Activated T-helper 17 cell treated with anti-CD3 and anti-CD28 coated beads, Interleukin-2, amount 50 U/mL, for 72 hours (primary cell): ENCODE data around the gene C11orf91. TPM values are rescaled to one million over a fixed set of nuclear protein-coding genes. Genes with fewer than 3 reads are reported as not detected.
"Not testable (repeated sequence)": the region's sequence is repeated elsewhere in the genome, so short reads cannot be mapped to it uniquely, and the experiment has no call there.

ENCODE experiments used
- ATAC-seq: fragments of 150-1000 bp; cut with Tn5 transposase; replicated peaks from 2 replicates; pipeline ENCODE4 v1.10.0; 2021; ENCODE audit warnings: mild to moderate bottlenecking, moderate library complexity
- H3K27ac Mint-ChIP-seq: one replicate; pipeline ENCODE4 v1.8.0; 2022; ENCODE audit warnings: mixed read lengths
- H3K27me3 Mint-ChIP-seq: one replicate; pipeline ENCODE4 v1.8.0; 2022; ENCODE audit warnings: mixed read lengths
- H3K36me3 Mint-ChIP-seq: one replicate; pipeline ENCODE4 v1.8.0; 2022; ENCODE audit warnings: low read depth, mild to moderate bottlenecking, mixed read lengths
- H3K4me1 Mint-ChIP-seq: one replicate; pipeline ENCODE4 v1.8.0; 2022; ENCODE audit warnings: mixed read lengths
- H3K4me3 Mint-ChIP-seq: one replicate; pipeline ENCODE4 v1.8.0; 2022; ENCODE audit warnings: mild to moderate bottlenecking, mixed read lengths
- H3K9me3 Mint-ChIP-seq: one replicate; pipeline ENCODE4 v1.8.0; 2022; ENCODE audit warnings: mixed read lengths
- total RNA-seq, 2 donors: library from RNA; stranded (reverse); gene quantifications; one replicate each; pipeline ENCODE4 v1.2.3, GENCODE V29; 2022

C11orf91 gene
- total RNA-seq, 2 donors from 2014 or later = not detected

- H3K9me3 Mint-ChIP-seq = not testable (repeated sequence)
- peaks cover 19% of the 10 kb centered on the region for H3K27me3 Mint-ChIP-seq
These were observed 39.1 kb downstream of the C11orf91 start for GRCh38 chr11:33661526-33661925.

DNA sequence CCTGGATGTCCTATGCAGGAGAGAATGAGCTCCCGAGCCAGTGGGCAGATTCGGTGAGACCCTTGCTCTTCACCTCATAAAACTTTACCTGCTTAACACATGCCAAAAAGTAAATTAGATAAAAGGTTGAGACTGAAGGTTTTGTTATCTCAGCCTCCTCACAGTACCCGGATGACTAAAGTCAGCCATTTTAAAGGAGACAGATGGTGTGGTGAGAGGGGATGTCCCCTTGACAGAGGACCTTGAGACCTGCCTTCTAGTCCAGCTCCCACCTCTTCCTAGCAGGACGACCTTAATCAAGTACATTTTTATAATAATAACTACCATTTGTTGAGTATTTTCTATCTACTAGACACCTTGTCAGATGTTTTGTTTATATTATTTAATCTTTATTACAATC lies 39.7 kb downstream of the C11orf91 start:
- H3K27me3 Mint-ChIP-seq = peaks cover 19% of the 10 kb centered on the region
- no peaks in the 10 kb centered on the region for H3K9me3 Mint-ChIP-seq
- no peak overlapping the region for H3K4me3 Mint-ChIP-seq
- no peak for ATAC-seq
- no peaks in the 10 kb centered on the region for H3K36me3 Mint-ChIP-seq
- H3K27ac Mint-ChIP-seq = no peak overlapping the region
- H3K4me1 Mint-ChIP-seq = no peaks in the 10 kb centered on the region

More at GRCh38 chr11:33661526-33661925, 39.1 kb downstream of the C11orf91 start:
- not testable (repeated sequence) for H3K4me3 Mint-ChIP-seq, H3K36me3 Mint-ChIP-seq, H3K4me1 Mint-ChIP-seq, ATAC-seq, H3K27ac Mint-ChIP-seq

DNA sequence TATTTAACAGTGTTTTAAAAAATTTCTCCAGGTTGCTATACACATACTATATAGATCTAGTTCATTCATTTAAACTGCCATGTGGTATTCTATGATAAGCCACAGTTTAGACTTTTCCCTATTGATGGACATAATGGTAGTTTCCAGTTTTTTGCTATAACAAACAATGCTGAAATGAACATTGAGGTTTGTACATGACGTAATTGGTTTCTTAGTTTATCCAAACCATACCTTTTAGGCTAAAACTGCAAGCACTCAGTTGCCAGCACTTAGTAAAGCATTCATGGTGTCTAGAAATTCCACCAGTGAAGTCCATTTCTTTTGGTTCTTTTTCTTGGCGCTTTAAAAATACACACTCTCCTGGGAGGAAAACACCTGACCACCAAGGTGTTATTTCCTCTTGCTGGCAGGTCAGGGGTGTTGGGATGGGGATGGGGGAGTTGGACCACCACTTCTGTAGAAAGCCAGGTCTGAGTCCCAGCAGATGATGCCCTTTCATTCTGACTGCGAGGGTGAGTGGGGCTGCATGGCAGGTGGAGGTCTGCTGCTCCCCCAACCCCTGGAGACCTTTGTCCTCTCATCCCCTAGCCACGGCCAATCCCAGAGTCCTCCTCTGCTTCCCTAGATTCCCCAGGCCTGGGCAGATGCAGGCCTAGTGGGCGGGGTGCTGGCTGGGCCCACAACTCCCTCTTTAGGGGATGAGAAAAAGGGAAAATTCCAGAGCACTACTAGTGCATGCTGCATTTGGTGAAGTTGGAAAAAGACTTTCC lies 41.1 kb downstream of the C11orf91 start:
- ATAC-seq = no peak
- Mint-ChIP-seq H3K4me1 (no peaks in the 10 kb centered on the region), H3K27ac (no peak overlapping the region), H3K9me3 (no peaks in the 10 kb centered on the region), H3K4me3 (no peak overlapping the region), H3K36me3 (no peaks in the 10 kb centered on the region), H3K27me3 (peaks cover 22% of the 10 kb centered on the region)

GRCh38 chr11:33658195-33658900 lies 42.3 kb downstream of the C11orf91 start:
- H3K36me3 Mint-ChIP-seq = no peaks in the 10 kb centered on the region
- peaks cover 21% of the 10 kb centered on the region for H3K27me3 Mint-ChIP-seq
- H3K27ac Mint-ChIP-seq = no peak overlapping the region
- no peaks in the 10 kb centered on the region for H3K4me1 Mint-ChIP-seq
- H3K9me3 Mint-ChIP-seq = no peaks in the 10 kb centered on the region
- no peak overlapping the region for H3K4me3 Mint-ChIP-seq
- no peak for ATAC-seq

- Mint-ChIP-seq H3K9me3 (no peaks in the 10 kb centered on the region), H3K36me3 (no peaks in the 10 kb centered on the region), H3K27me3 (peaks cover 23% of the 10 kb centered on the region), H3K4me3 (no peak overlapping the region), H3K27ac (no peak overlapping the region), H3K4me1 (no peaks in the 10 kb centered on the region)
- ATAC-seq = no peak
These were observed 42.9 kb downstream of the C11orf91 start for GRCh38 chr11:33657757-33658156.

GRCh38 chr11:33656768-33657167 lies 43.9 kb downstream of the C11orf91 start:
- H3K36me3 Mint-ChIP-seq = no peaks in the 10 kb centered on the region
- ATAC-seq = no peak
- no peak overlapping the region for H3K27ac Mint-ChIP-seq
- peaks cover 23% of the 10 kb centered on the region for H3K27me3 Mint-ChIP-seq
- no peaks in the 10 kb centered on the region for H3K9me3 Mint-ChIP-seq
- H3K4me3 Mint-ChIP-seq = no peak overlapping the region
- H3K4me1 Mint-ChIP-seq = no peaks in the 10 kb centered on the region

GRCh38 chr11:33655842-33656600 lies 44.6 kb downstream of the C11orf91 start:
- Mint-ChIP-seq H3K36me3 (no peaks in the 10 kb centered on the region), H3K27me3 (peaks cover 23% of the 10 kb centered on the region), H3K4me3 (no peak overlapping the region), H3K4me1 (no peaks in the 10 kb centered on the region), H3K9me3 (no peaks in the 10 kb centered on the region), H3K27ac (peak overlapping the region; percentile 12)
- ATAC-seq = no peak

DNA sequence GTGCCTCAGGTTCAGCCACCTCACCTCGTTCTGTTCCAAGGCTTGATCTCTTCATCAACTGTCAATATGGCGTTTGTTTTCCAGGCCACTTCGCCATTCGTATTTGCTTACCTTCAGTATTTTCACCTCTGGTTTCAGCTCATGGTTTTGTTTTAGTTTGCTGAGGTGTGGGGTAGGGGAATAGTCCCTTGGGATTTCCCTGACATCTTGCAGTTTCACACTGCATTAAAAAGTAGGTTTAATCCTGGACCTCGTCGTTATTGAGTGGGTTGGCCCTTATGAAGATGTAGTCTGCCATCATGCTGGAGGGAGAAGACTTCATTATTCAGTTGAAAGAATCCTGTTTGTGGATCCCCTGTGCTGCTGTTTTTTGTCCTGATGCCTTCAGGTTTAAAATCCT lies 46.0 kb downstream of the C11orf91 start:
- Mint-ChIP-seq H3K9me3 (no peaks in the 10 kb centered on the region), H3K4me3 (no peak overlapping the region), H3K4me1 (no peaks in the 10 kb centered on the region), H3K36me3 (no peaks in the 10 kb centered on the region), H3K27ac (no peak overlapping the region), H3K27me3 (peaks cover 30% of the 10 kb centered on the region)
- ATAC-seq = peak; percentile 35

- no peaks in the 10 kb centered on the region for H3K4me1 Mint-ChIP-seq
- ATAC-seq = no peak
- no peaks in the 10 kb centered on the region for H3K36me3 Mint-ChIP-seq
- H3K27ac Mint-ChIP-seq = no peak overlapping the region
- H3K9me3 Mint-ChIP-seq = no peaks in the 10 kb centered on the region
- H3K27me3 Mint-ChIP-seq = peaks cover 33% of the 10 kb centered on the region
- no peak overlapping the region for H3K4me3 Mint-ChIP-seq
These were observed 47.7 kb downstream of the C11orf91 start for GRCh38 chr11:33652930-33653329.

DNA sequence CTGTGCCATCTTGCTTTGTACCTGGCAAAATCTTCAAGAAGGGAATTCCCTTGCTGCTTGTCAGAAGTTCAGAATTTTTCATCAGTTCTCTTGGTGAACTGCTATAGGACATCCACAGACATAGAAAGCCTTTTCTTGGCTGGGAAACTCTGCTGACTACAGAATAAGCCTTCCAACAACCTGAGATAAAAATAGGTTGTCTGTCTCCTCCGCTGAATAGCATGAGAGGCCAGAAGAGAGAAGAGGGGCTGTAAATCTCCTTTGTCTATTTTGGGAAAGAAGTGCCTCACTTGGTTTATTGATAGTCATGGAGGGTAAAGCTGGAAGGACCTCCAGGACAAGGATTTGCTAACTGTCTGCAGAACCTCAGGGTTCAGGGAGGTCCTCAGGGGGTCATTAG lies 48.2 kb downstream of the C11orf91 start:
- peaks cover 33% of the 10 kb centered on the region for H3K27me3 Mint-ChIP-seq
- no peak overlapping the region for H3K27ac Mint-ChIP-seq
- no peak overlapping the region for H3K4me3 Mint-ChIP-seq
- no peak for ATAC-seq
- no peaks in the 10 kb centered on the region for H3K4me1 Mint-ChIP-seq
- no peaks in the 10 kb centered on the region for H3K36me3 Mint-ChIP-seq
- H3K9me3 Mint-ChIP-seq = no peaks in the 10 kb centered on the region

DNA sequence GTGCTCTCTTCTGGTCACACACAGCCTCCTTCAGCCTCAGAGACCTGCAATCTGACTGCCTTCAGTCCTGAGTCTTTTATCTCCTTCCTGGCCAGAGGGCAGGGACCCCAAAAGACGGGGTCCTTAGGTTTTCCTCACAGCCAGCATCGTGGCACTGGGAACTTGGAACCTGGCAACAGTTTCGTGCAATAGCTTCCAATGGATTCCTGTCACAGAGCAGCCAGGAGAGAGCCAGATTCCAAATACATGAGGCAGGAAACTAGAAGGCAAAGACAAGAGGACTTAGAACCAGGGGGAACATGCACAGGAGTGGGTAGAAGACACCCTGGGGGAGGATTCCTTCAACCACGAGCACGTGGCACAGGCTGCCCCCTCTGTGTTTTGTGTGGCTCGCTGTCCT lies 48.6 kb downstream of the C11orf91 start:
- Mint-ChIP-seq H3K27me3 (peaks cover 33% of the 10 kb centered on the region), H3K36me3 (no peaks in the 10 kb centered on the region), H3K4me3 (no peak overlapping the region), H3K27ac (no peak overlapping the region), H3K4me1 (no peaks in the 10 kb centered on the region), H3K9me3 (no peaks in the 10 kb centered on the region)
- no peak for ATAC-seq

DNA sequence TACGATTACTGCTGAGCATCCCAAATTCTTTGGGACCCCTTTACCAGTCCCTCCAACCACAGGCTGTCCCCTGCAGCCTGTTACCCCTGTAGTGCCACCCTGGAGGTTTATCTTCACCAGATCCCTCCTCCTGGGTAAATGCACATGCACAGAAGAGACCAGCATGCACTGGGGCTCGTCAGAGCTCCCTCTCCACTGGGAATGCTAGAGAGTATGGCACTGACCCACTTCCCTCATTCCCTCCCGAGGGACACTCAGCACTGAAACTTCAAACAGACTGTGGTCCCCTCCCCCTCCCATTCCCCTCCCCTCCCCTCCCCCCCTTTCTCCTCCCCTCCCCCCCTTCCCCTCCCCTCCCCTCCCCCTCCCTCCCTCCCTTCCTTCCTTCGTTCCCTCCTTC lies 49.1 kb downstream of the C11orf91 start:
- H3K4me1 Mint-ChIP-seq = no peaks in the 10 kb centered on the region
- H3K4me3 Mint-ChIP-seq = no peak overlapping the region
- H3K36me3 Mint-ChIP-seq = no peaks in the 10 kb centered on the region
- H3K27ac Mint-ChIP-seq = no peak overlapping the region
- no peaks in the 10 kb centered on the region for H3K9me3 Mint-ChIP-seq
- no peak for ATAC-seq
- H3K27me3 Mint-ChIP-seq = peaks cover 33% of the 10 kb centered on the region

DNA sequence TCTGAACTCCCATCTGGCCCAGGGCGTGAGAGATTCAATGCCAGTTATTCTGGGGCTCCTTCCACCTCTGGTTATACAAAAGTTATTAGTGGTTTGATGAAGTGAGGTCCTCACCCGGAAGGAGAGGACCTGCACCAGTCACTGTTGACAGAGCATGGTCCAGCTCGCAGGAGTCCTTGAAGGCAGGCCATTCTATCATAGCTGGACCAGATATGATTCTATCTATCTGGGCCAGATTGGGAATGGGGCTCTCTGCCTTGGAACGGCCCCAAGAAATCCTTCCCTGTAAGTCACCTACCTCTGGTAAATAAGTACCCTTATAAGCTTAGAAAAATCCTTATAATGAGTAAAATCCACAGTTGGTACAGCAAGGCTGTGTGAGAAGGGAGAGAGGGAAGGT lies 50.7 kb downstream of the C11orf91 start:
- no peaks in the 10 kb centered on the region for H3K9me3 Mint-ChIP-seq
- no peaks in the 10 kb centered on the region for H3K36me3 Mint-ChIP-seq
- no peaks in the 10 kb centered on the region for H3K4me1 Mint-ChIP-seq
- H3K27ac Mint-ChIP-seq = no peak overlapping the region
- ATAC-seq = no peak
- no peak overlapping the region for H3K4me3 Mint-ChIP-seq
- H3K27me3 Mint-ChIP-seq = peaks cover 22% of the 10 kb centered on the region
